GM19372 (cell line): Measurements from ENCODE around the gene CENPB.
"Not testable (repeated sequence)": the region's sequence is repeated elsewhere in the genome, so short reads cannot be mapped to it uniquely, and the experiment has no call there.

Source experiments
- ATAC-seq: cut with Tn5 transposase; IDR thresholded peaks from one replicate; pipeline ENCODE4 v1.9.1; 2021; ENCODE audit warnings: mild to moderate bottlenecking, low read depth, moderate library complexity; ENCODE audit not compliant: unreplicated experiment

Gene CENPB

DNA sequence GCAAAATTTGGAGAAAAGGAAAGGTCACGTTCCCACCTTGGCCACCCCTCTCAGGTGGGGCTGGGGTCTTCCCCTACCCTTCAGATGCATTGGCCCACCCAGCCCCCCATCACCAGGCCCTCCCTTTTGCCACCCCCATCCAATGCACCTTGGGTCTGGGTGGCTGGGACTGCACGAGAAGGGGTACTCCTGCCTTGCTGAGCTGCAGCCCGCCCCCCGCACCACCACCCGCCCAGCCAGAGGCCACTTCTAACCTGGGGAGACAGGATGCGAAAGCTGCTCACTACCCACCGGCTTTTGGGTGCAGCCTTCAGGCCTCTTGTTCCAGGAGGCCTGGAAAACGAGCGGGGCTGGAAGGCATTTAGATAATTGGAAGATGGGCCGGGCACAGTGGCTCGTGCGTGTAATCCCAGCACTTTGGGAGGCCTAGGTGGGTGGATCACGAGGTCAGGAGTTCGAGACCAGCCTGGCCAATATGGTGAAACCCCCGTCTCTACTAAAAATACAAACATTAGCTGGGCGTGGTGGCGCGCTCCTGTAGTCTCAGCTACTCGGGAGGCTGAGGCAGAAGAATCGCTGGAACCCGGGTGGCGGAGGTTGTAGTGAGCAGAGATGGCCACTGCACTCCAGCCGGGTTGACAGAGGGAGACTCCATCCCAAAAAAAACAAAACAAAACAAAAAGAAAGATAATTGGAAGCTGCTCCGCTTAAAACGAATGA is 8.3 kb upstream of the CENPB start:
- no peak for ATAC-seq

DNA sequence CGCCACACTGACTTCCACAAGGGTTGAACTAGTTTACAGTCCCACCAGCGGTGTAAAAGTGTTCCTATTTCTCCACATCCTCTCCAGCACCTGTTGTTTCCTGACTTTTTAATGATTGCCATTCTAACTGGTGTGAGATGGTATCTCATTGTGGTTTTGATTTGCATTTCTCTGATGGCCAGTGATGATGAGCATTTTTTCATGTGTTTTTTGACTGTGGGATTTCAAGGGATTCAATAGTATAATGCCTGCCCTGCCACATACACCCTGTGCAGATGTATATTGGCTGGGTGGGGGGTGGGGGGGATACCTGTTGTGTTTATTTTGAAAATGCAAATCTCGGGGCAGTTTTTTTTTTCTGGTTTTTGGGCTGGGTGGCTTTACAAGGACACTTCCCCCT is 7.6 kb upstream of the CENPB start:
- ATAC-seq, result not testable (repeated sequence)

DNA sequence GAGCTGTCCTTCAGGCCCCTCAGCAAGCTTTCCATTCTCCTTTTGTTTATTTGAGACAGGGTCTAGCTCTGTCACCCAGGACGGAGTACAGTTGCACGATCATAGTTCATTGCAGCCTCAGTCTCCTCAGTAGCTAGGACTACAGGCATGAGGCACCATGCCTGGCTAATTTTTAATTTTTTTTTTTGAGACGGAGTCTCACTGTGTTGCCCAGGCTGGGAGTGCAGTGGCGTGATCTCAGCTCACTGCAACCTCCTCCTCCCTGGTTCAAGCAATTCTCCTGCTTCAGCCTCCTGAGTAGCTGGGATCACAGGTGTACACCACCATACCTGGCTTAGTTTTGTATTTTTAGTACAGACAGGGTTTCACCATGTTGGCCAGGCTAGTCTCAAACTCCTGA is 2.7 kb upstream of the CENPB start:
- not testable (repeated sequence) for ATAC-seq

DNA sequence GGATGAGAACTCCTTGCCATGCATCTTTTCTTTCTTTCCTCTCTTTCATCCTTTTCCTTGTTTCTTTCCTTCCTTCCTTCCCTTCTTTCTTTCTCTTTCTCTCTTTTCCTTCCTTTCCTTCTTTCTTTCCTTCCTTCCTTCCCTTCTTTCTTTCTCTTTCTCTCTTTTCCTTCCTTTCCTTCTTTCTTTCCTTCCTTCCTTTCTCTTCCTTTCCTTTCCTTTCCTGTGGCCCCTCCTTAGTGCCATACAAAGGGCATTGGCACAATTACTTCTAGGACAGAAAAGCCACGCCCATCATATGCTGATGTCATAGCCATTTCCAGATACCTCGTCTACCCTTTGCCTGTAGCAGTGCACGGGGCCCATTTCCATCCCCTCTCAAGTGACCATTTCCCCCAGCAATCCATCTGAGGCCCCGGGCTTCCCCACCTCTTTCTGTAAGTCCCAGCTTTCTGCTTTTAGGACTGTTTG is 2.2 kb upstream of the CENPB start:
- ATAC-seq, result no peak

- ATAC-seq, result no peak
Measured at GRCh38 chr20:3787324-3788014, 929 bp upstream of the CENPB start.

DNA sequence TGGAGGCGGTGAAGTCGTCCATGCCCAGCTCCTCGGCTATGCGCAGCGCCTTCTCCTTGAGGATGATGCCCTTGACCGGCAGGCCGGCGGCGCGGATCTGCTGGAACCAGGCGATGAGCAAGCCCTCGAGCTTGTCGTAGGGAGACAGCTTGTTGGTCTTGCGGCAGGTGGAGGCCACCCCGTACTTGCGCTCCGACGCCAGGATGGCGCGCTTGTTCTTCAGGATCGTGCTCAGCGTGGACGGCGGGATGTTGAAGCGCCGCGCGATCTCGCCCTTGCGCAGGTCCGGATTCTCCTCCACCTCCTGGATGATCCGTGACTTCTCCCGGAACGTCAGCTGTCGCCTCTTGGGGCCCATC is 435 bp downstream of the CENPB start:
- ATAC-seq, result peak; percentile 33

DNA sequence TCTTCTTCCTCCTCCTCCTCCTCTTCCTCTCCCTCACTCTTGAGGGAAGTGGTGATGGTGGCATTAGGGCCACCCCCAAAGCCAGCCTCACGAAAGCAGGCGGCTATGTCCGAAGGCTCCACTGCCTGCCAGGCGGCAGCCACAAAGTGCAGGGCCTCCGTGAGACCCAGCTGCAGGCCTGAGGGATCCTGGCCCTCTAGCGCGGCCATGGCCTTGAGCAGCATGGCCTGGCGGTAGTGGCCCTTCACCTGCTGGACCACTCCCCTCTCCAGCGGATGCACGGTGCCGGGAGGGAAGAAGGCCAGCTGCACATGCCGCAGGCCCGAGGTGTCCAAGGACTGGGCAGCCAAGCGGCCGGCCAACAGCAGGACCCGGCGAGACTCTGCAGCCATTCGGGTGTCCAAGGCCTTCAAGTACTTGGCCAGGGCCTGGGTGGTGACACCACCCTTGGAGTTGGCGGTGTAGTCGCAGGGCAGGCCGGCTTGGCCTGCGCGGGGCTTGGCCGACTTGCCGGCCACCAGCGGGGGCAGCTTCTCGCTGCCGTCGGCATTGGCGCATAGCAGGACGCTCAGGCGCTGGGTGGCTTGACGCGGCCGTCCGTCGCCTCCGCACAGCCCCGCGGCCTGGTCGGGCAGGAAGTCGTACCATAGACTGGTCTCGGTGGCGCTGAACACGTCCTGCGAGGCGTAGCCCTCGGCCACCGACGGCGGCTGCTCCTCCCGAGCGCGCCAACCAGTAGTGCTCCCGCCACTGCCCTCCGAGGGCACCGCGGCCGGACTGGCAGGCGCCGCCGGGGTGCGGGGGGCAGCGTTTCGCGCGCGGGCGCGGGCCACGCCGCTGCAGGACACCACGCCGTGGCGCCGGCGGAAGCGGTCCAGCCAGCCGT is 1.1 kb downstream of the CENPB start:
- no peak for ATAC-seq

- ATAC-seq, result no peak
Measured at GRCh38 chr20:3784863-3785239, 1.7 kb downstream of the CENPB start.

DNA sequence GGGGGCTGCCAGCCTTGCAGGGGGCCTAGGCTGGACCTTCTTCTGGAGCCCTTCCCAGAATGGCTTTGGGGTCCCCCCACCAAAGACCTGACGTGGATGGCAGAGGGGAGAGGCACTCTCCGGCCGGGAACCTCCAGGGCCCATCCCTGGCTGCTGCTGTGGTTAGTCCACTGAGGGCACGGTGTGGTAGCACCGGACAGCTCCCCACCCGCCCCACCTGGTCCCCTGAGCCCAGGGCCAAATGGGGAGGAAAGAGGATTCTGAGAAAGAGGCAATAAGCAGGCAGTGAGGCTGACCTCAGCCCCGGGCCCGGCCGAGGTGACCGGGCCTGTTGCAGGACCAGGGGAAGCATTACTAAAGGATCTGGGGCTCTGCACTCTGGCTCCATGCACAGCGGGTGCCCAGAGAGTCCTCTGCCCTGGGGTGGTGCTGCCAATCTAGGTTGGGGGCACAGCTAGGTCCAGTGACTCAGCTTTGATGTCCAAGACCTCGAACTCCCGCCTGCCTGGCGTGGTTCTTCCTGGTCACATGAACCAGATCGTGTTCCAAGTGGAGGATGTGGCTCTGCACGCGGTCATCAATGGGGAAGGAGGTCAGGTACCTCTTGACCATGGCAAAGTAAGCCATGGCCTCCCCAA is 2.2 kb downstream of the CENPB start:
- ATAC-seq, result no peak

DNA sequence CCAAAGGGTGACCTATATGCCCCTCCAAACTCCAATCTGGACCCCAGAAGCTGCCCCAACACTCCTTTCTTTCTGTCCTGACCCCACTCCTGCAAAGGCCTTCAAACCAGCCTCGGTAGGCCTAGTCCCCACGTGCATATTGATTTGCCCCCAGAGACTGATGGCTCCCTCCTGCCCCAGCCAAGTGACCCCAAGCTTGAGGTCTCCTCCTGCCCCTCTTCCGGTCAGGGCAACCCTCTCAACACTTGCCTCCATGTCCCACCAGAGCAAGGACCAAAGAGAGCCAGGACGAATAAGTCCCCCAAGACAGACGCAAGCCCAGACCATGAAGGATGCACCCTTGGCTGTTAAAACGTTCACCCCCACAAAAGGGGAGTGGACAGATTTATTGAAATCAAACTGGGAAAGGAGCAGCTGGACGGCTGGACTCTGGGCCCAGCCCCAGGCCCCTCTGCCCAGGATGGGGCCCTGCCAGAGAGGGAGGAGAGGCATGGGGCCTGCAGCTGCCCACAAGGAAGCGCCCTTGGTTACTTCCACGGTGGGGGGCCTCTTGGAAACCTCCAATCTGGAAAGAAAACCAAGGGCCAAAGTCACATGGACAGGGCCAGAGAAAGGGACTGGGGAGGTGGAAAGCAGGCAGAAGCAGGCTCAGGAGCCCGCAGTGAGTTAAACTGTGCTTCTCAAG is 2.9 kb downstream of the CENPB start:
- no peak for ATAC-seq

DNA sequence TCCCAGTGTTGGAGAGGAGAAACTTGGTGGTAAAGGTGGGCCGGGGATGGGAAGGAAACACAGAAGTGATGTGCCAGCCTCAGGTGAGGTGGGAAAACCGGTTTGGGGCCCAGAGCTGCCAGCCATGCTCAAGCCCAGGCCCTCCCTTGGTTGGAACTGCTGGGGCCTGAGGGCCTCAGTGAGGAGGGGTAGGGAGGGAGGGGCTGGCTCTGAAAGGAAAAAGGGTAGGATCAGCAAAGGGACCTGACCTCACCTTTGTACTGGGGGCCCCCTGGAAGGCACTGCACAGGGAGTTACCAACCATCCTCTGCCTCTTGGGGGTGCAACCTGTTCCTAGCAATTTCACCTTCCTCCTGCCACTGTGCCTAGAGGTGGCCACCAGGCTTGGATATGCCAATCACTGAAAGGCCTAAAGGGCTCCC is 3.5 kb downstream of the CENPB start:
- ATAC-seq, result no peak

DNA sequence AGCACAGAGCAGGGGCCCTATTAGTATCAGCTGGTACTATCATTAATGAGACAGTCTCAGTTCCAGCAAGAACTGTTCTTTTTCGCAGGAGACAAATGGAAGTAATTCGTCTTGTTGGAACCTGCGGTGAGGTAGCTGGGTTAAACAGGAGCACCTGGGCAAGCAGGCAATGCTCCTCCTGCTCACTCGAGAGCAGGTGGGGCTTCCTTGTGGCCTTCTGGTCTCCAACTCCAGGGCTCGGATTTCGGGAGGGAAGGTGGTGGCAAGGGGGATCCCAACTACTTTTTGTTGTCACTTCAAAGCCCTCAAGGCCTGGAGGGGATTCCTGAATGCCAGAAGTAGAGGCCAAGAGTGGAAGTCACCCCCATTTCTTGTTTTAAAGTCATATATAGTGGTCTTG is 3.9 kb downstream of the CENPB start:
- ATAC-seq, result no peak

GRCh38 chr20:3781153-3781910 is 5.2 kb downstream of the CENPB start, which contains the start of gene SPEF1:
Gene SPEF1 (minus strand): TSS chr20:3781448. CDS start chr20:3781287, 161 bp downstream.
- peak; percentile 55 for ATAC-seq

DNA sequence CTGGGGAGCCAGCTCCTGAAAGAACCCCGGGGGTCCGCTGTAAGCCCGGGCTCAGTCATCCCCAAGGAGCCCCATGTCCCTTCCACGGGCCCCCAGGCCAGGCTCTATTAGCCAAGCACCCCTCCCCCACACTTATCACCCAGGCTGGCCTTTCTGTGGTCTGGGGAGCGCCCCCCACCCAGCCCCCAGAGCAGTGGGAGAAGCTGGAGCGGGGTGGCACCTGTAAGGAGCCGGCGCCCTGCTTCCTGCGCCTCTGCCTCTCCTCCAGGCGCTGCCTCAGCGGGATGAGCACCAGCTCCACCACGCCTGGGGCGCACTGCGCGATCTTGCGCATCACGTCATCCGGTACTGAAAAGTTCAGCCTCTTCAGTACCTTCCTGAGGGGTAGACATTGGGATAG is 7.6 kb downstream of the CENPB start:
- ATAC-seq, result no peak

DNA sequence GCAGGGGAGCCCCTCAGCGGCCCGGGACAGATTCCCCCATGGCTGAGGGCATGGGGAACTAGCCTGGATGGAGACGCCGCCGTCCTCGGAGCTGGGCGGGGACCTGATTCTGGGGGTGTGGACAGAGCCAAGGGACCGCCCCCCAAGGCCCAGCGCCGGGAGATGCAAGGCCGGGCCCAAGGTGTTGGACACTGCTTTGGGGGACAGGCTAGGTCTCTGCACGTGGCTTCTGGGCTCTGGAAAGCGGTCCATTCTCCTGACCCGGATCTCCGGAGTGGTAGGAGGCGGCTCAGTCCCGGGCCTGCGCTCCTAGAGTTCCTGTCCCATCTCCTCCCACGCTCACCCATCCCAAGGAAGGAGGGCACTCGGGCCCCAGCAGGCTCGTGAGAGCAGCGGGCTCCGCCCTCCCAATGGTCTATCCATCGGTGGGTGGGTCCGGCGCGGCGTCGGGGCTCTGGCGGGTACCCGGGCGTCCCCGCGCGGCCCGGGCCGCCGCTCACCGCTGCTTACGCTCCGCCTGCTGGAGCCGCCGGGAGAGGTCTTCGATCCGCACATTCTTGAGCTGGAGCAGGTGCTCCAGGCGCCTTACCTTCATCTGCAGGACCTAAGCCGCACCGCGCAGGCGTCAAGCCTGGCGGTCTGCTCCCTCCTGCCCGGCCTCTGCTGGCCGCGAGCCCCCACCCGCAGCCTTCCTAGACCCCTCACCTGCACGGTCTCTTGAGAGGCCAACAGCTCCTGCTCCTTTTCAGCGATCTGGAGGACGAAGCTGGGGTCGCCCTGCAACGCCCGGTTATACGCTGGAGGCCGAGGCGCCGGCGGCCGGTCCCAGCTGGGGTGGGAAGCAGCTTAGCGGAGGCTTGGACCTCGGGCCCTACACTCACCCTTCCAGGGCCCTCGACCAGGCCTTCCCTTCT is 8.6 kb downstream of the CENPB start:
- no peak for ATAC-seq

GRCh38 chr20:3777381-3777715 is 9.2 kb downstream of the CENPB start:
- ATAC-seq, result no peak

DNA sequence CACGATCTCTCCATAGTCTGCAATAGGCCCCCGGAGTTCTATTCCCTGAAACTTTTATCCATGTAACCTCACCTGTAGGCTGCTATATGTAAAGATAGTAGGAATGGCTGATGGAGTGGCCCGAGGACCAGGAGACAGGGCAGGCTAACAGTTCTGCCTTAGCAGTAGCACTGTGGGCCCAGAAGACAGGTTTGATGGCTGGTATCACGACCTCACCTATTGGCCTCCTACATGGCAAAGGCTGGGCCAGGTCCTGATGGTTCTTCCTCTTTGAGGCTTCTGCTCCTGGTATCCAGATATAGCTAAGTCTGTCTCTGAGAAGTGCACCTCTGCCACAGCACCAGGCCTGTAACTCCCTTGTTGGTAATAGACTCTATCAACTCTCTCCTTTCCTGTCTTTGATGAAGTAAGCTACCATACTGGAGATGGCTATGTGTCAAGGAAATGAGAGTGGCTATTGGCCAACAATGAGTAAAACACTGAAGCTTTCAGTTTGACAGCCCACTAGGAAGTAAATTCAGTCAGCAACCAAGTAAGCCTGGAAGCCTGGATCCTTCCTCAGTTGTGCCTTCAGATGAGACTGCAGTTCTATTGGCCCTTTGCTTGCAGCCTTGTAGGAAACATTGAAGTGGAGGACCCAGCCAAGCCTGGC is 11.0 kb downstream of the CENPB start:
- no peak for ATAC-seq

DNA sequence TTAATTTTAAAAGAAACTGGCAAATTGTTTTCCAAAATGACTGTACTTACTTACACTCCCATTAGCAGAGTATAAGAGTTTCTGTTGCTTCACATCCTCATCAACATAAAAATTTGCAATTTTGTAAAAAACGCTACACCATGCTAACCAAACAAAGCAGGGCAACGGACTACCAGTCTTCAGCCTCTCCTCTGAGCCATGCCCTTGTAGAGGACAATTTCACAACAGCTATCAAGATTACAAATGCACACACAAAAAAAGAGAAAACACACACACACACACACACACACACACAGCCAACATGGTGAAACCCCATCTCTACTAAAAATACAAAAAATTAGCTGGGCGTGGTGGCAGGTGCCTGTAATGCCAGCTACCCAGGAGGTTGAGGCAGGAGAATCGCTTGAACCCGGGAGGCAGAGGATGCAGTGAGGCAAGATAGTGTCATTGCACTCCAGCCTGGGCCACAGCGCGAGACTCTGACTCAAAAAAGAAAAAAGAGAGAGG is 14.9 kb downstream of the CENPB start:
- no peak for ATAC-seq
